Measurements from ENCODE around the gene CYB561D2. TPM values are rescaled to one million over a fixed set of nuclear protein-coding genes. Genes with fewer than 3 reads are reported as not detected.

CYB561D2 gene
- total and polyA plus RNA-seq, 2 donors (not counting 3 experiments of a cell fraction or from before 2014, with no cell fraction given) = 13.6 to 46.0 TPM

DNA sequence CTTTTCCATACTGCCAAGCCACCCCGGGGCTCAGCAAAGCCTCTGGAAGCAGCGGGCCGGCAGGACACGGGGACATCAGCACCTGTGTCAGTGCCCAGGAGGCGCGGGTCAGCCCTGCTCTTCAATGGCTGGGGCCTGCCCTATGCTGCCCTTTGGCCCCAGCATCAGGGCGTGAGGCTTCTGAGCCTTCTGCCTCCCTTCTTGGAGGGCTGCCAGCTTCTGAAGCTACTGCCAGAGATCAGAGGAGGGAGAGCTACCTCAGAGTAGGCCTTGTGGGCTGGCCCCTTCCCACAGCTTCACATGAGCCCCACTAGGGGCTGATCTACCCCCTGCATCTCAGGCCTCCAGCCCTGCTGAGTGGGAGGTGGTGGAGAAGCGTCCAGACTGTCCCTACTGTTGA lies 21.7 kb downstream of the CYB561D2 start:
- CTCF ChIA-PET = interaction anchor here (1.3 kb wide), 1 partner anchor 170 kb away, joined by 3 read pairs; no protein-coding TSS in a partner anchor
- H3K9me1 ChIP-seq (replicated peaks; ENCODE audit: control insufficient read depth, extremely low read depth, insufficient read depth, low read length) = no peaks in the 10 kb centered on the region
- H3K4me3 ChIP-seq (replicated peaks in 1 of 3; ENCODE audit: insufficient read depth in 1 of 3, low read depth in 1 of 3, low read length in 3 of 3) = no peak overlapping the region
- no peak overlapping the region for H3K27ac ChIP-seq (ENCODE audit: insufficient read depth, low read depth, low read length)
- FAIRE-seq (no peak), DNase-seq (ENCODE audit: low read depth, low spot score) (no peak)
- TF ChIP-seq, protein P1, sequence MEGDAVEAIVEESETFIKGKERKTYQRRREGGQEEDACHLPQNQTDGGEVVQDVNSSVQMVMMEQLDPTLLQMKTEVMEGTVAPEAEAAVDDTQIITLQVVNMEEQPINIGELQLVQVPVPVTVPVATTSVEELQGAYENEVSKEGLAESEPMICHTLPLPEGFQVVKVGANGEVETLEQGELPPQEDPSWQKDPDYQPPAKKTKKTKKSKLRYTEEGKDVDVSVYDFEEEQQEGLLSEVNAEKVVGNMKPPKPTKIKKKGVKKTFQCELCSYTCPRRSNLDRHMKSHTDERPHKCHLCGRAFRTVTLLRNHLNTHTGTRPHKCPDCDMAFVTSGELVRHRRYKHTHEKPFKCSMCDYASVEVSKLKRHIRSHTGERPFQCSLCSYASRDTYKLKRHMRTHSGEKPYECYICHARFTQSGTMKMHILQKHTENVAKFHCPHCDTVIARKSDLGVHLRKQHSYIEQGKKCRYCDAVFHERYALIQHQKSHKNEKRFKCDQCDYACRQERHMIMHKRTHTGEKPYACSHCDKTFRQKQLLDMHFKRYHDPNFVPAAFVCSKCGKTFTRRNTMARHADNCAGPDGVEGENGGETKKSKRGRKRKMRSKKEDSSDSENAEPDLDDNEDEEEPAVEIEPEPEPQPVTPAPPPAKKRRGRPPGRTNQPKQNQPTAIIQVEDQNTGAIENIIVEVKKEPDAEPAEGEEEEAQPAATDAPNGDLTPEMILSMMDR (IDR thresholded peaks at IDR 0.05; ENCODE audit: extremely low read depth in 1 of 2, insufficient read depth in 1 of 2, low read depth in 1 of 2, low read length in 2 of 2) = no peak
- no peak for TF ChIP-seq MYC (IDR thresholded peaks at IDR 0.05; ENCODE audit: low read depth, low read length)
- no peak for TF ChIP-seq GATA2 (IDR thresholded peaks at IDR 0.05; ENCODE audit: insufficient read depth, insufficient read length, low read depth, low read length)
- no peak for TF ChIP-seq POLR2AphosphoS5 (IDR thresholded peaks at IDR 0.05; ENCODE audit: insufficient read depth, low read depth, low read length)
- TF ChIP-seq, protein P2, sequence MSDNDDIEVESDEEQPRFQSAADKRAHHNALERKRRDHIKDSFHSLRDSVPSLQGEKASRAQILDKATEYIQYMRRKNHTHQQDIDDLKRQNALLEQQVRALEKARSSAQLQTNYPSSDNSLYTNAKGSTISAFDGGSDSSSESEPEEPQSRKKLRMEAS (IDR thresholded peaks at IDR 0.05; ENCODE audit: insufficient read depth, insufficient read length) = no peak
- TF ChIP-seq POLR2A (IDR thresholded peaks at IDR 0.05; ENCODE audit: low read depth, low read length) = no peak
- TF ChIP-seq FOS (IDR thresholded peaks at IDR 0.05; ENCODE audit: borderline replicate concordance, insufficient read depth, low read length) = no peak
- no peak for TF ChIP-seq EZH2 (IDR thresholded peaks at IDR 0.05; ENCODE audit: borderline replicate concordance, low read depth, low read length, severe bottlenecking)
- TF ChIP-seq JUN (IDR thresholded peaks at IDR 0.05; ENCODE audit: borderline replicate concordance, insufficient read depth, insufficient read length, low read depth) = no peak
- POLR2A ChIA-PET = no interaction called here
- H3K27me3 ChIP-seq (ENCODE audit: control insufficient read depth in 2 of 2, insufficient read depth in 2 of 2, low read length in 2 of 2) = peaks cover 0 to 2% of the 10 kb centered on the region in 2 experiments
- no peaks in the 10 kb centered on the region for H4K20me1 ChIP-seq (replicated peaks; ENCODE audit: control insufficient read depth, extremely low read depth, insufficient read depth, low read length)
- H3K79me2 ChIP-seq (ENCODE audit: control insufficient read depth, insufficient read depth, low read length) = no peaks in the 10 kb centered on the region
- H3K9me3 ChIP-seq (replicated peaks; ENCODE audit: control insufficient read depth, insufficient read depth, low read length) = no peaks in the 10 kb centered on the region
- no peaks in the 10 kb centered on the region for H3K4me1 ChIP-seq (ENCODE audit: control insufficient read depth, extremely low read depth, insufficient read depth, low read length)
- no peak overlapping the region for H2AFZ ChIP-seq (ENCODE audit: low read depth, low read length)
- intact Hi-C loops (cut with micrococcal nuclease) (no loop called here), dilution Hi-C loops (cut with MboI; ENCODE audit: extremely low pct_ligation_motif_present, low sequenced_read_pairs) (no loop called here)
- H3K9ac ChIP-seq (replicated peaks; ENCODE audit: extremely low read depth, insufficient read depth, low read length) = no peak overlapping the region
- no peak overlapping the region for H3K4me2 ChIP-seq (ENCODE audit: insufficient read depth, low read length)
- no TSS peak for BruUV-seq (replicated peaks)
- H3K36me3 ChIP-seq (ENCODE audit: control insufficient read depth in 2 of 2, extremely low read depth in 1 of 2, insufficient read depth in 2 of 2, low read length in 2 of 2) = no peaks in the 10 kb centered on the region
